NCI-H2227 (cell line): ENCODE data around the gene PTMS.

Experiments
- DNase-seq: peaks from one replicate; lab custom pipeline; 2025; ENCODE audit not compliant: unreplicated experiment; lab: John Stamatoyannopoulos, UW

The PTMS gene

DNA sequence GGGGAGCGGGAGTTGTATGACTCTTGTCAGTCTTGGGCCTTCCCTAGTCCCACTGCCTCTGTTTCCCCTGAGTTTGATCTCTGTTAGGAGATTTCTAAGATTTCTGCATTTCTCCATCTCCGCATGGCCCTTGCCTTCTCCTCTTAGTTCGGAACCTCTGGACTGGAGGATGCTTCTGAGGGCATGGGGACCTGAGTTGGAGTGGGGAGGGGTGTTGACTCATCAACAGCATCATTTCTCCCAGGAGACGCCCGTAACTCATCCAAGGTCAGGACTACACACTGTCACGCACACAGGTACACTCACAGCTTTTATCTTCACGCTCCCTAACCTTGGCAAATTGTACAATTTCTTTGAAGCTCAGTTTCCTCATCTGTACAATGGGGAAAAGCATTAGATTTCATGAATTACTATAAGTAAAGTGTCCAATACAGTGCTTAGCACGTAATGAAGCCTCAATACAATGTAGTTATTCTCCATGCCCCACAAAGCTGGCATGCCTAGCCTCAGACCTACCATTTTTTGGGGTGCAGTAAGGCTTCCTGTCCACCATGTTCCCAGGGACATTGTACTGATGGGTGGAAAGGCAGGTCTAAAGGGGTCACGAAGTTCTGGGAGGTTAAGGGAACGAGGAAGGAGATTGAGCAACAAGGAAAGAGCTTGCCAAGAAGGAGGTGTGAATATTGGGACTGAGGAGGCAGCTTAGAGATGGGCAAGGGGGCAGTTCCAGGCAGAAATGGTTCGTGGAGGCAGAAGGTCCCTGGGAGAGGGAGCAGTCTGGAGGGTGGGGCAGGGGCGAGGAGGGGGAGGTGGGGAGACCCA, 5.6 kb downstream of the PTMS start:
- no peak for DNase-seq

DNA sequence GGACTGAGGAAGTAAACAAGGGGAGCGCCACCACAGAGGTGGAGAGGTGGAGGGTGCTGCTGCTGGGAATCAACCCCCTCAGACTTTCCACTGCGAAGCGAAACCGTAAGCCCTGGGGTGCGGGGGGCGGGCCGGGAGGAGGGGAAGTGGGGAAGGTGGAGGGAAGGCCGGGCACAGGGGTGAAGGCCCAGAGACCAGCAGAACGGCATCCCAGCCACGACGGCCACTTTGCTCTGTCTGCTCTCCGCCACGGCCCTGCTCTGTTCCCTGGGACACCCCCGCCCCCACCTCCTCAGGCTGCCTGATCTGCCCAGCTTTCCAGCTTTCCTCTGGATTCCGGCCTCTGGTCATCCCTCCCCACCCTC, 6.2 kb downstream of the PTMS start, which contains the start of gene LAG3:
Gene LAG3 (plus strand): TSS at position 190 of the 365 bp plus-strand sequence. CDS start 333 bp downstream, outside the sequence.
- no peak for DNase-seq

DNA sequence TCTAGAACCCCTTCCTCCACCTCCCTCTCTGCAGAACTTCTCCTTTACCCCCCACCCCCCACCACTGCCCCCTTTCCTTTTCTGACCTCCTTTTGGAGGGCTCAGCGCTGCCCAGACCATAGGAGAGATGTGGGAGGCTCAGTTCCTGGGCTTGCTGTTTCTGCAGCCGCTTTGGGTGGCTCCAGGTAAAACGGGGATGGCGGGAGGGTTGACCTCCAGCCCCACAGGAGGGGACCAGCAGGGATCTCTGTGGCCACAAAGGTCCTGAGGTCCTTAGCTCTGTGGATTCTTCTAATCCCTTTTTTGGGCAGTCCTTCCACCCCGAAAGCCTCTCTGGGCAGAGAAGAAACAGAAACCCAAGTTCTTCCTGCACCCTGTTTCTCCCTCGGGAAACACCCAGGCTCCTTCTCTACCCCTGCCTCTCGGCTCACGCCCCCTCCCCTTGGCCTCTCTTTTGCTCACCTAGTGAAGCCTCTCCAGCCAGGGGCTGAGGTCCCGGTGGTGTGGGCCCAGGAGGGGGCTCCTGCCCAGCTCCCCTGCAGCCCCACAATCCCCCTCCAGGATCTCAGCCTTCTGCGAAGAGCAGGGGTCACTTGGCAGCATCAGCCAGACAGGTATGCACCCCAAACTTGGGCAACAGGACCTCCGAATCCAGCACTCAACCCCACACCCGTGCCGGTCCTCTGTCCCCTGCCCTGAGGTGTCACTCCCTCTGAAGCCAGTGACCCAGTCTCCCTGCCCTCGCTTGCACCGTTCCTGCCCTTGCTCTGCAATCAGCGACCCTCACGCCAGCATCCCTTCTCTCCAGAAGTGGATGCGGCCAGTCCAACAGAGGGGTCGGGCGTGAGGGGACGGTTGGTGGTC, 6.8 kb downstream of the PTMS start:
- no peak for DNase-seq

DNA sequence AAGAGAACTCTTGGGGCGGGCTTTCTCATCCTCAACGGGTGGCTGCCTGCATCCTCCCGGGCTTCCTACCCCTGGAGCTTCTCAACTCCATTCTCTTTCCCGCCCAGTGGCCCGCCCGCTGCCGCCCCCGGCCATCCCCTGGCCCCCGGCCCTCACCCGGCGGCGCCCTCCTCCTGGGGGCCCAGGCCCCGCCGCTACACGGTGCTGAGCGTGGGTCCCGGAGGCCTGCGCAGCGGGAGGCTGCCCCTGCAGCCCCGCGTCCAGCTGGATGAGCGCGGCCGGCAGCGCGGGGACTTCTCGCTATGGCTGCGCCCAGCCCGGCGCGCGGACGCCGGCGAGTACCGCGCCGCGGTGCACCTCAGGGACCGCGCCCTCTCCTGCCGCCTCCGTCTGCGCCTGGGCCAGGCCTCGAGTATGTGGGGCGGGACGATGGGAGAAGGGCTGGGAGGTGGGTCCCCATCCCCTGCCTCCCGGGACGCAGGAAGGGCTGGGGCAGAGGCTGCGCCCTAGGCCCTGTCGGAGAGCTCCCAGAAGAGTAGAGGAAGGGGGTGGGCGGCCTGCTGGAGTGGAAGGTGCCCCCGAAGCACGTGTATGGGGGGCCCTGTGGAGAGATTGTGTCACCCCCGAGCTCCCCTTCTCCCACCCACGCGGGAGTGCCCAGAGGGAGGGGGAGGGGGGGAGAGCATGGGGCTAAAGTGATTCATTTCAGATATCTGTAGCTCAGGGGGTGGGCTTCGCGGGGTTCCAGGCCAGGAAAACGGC, 7.6 kb downstream of the PTMS start:
- no peak for DNase-seq

DNA sequence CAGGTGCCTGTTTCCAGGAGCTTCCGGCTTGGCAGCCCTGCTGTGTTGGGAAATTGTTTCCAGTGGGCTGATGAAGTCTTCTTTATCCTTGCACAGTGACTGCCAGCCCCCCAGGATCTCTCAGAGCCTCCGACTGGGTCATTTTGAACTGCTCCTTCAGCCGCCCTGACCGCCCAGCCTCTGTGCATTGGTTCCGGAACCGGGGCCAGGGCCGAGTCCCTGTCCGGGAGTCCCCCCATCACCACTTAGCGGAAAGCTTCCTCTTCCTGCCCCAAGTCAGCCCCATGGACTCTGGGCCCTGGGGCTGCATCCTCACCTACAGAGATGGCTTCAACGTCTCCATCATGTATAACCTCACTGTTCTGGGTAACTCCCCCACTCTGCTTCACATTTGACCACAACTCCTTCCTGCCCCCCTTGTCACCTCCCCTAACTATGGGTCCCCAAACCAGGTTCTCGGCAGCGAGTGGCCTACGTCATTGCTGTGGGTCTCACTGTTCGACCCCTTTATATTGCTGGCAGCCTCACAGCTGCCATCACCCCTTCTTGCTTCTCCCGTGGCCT, 8.4 kb downstream of the PTMS start:
- DNase-seq = no peak

DNA sequence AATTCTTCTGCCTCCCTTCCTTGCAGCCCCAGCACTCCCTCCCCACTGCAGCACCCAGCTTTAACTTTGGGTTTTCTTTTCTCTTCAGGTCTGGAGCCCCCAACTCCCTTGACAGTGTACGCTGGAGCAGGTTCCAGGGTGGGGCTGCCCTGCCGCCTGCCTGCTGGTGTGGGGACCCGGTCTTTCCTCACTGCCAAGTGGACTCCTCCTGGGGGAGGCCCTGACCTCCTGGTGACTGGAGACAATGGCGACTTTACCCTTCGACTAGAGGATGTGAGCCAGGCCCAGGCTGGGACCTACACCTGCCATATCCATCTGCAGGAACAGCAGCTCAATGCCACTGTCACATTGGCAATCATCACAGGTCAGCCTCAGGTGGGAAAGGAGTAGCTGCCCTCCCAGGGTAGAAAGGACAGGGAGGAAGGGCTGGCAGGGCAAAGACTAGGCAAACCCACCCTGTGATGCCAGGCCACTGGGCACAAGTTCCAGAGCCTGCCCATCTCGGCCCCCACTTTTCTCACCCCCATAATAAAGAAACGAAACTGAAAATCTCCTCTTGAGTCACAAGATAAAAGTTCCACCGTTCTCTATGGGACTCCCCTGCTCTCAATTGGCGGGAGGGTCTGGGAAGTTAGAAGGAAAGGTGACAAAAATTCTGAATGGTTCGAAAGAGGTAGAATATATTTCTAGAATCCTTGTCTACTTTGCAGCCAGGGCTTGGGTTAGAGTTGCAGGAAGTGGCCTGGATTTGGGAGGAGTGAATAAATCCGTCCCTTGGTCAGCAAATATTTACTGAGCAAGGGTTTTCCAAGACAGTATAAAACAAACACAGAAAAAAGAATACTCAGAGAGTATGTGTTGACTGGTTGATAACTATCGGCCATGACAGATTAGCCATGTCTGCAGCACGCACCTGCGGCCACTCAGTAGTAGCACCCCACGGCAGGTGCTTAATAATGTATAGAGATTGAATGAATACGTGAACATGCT, 9.3 kb downstream of the PTMS start:
- DNase-seq = no peak

DNA sequence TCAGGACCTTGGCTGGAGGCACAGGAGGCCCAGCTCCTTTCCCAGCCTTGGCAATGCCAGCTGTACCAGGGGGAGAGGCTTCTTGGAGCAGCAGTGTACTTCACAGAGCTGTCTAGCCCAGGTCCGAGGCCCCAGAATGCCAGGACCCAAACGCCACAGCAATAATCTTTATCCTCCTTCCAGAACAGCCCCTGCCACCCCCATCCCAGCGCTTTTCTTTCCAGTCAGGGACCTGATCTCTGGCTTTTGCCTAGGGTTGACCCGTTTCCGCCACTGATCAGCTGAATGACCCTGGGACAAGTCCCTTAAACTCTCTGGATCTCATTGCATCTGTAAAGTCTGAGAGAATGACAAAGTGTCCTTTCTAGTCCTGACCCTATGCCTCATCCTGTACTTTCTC, 11.2 kb downstream of the PTMS start:
- no peak for DNase-seq

DNA sequence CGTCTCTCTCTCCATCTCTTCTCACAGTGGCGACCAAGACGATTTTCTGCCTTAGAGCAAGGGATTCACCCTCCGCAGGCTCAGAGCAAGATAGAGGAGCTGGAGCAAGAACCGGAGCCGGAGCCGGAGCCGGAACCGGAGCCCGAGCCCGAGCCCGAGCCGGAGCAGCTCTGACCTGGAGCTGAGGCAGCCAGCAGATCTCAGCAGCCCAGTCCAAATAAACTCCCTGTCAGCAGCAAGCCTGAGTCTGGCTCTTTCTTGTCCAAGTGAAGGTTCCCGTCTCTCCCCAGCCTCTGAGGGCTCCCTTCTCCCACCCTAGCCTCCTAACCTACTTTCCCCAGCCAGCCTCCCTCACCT, 12.0 kb downstream of the PTMS start:
- peak; percentile 41 for DNase-seq

DNA sequence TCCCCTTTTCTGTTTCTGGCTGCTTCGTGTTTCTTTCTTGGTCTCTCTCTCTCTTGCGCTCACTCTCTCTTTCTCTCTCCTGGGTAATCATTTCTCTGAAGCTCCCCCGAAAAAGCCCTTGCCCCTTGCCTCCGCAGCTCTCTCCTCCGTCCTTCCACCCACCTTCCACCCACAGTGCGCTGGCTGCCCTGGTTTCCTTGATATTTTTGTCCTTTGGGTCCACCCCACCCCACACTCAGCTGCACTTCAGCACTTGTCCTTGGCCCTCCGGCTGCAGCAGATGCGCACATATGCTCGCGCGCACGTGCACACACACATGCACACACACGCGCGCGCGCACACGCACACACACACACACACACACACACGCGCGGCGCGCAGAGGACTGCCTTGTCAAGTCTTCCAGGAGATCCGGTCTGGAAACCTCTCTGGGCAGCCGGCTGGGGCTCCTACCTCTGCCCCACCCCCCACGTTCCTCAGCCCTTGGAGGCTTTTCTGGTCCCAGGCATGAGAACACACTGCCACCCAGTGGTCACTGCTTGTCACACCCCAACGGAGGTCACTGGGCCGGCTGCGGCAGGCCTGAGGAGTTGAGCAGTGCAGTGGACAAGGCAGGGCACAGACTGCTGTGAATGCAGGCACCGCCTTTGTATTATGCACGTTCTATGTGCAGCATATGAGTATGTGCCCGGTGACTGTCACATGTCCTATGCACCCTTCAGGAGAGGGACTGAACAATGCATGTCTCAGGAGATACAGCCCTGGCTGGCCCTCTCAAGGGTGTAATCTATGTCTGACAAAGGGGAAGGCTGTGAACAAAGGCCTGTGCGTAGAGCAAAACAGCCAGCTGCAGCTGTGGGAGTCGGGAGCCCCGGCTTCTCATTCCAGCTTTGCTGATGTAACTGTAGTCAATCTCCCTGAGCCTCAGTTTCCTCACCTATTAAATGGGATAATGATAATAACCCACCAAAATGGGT, 12.7 kb downstream of the PTMS start:
- peak; percentile 92 for DNase-seq

DNA sequence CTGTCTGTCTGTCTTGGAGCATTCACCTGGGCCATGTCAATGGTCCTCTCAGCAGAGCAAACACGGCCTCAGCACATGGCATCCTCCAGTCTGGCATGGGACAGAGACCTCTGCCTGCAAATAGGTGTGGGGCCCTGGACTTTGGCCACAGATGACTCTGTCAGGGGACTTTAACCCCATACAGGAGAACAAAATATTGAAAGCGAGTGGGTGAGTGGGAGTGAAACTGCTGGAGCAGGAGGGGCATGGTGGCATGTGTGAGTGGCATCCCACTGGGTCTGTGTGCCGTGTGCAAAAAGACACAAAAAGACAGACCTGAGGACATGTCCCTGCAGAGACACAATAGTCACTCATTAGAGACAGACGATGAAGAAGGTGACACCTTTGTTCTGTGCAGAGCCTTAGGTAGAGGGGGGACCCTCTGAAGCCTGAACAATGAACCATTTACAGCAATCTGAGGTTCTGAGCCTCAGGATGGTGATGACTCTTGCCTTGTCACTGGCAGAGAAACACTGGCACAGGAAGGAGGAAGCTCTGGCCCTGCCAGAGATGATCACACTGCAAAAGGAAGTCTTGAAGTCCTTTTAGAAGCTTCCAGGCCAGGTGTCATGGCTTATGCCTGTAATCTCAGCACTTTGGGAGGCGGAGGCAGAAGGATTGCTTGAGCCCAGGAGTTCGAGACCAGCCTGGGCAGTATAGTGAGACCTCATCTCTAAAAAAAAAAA, 13.7 kb downstream of the PTMS start:
- DNase-seq = no peak

DNA sequence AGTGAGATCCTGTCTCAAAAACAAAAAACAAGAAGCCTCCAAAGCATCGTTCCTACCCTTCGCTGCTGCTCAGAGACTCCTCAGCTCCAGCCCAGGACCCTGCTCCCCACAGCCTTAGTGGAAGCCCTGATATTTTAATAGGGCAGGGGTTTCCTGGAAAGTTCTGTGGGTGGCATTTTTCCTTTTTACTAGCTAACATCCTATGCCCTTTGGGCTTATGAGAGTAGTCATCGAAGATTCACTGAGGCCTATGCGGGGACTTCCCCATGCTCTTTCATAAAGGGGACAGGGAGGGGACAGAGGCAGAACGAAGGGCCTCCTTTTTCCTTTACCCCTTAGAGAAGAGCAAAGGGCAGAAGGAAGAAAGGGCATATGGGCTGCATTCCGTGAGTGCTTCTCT, 14.4 kb downstream of the PTMS start:
- no peak for DNase-seq

DNA sequence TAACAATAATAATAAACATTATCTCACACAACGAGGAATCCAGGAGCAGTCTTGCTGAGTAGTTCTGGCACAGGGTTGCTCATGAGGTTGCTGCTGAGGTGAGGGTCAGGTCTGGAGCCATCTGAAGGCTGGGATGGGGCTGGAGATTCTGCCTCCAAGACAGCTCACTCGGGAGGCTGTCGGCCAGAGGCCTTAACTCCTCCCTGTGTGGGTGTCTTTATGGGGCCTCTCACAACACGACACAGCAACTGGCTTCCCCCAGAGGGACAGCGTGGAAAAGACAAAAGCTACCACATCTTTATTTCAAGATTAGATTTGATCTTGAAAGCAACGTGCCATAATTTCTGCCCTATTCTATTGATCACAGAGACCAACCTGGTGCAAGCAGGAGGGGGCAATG, 16.0 kb downstream of the PTMS start:
- no peak for DNase-seq

DNA sequence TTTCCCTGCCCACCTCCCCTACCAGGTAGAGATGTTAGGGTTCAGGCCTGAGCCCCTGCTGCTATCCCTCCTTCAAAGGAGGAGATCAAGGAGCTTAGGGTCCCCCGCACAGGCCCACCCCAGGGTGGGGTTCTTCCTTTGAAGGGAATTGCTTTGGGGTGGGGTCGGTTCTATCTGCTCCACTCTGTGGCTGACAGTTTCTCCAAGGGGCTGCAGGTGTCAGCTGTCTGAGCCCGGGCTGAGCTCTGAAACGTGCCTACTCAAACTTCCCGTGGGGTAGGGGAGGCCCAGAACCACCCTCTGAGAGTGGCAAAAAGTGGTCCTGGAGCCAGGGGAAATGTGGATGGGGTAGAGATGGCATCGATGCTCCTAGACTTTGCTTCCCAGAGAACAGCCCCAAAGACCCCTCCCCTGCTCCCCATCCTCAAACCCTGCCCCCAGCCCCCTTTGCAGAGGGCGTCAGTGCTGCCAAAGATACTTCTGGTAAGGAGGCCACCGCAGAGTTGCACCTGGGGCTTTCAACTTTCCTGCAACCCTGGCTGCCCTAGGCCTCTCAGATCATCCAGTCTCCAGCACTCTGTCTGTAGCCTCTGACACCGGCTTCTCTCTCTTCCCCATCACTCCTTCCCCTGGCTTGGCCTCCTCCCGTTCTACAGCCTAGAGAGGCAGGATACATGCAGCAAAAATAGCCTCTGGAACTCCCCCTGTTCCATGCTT, 16.8 kb downstream of the PTMS start:
- no peak for DNase-seq

DNA sequence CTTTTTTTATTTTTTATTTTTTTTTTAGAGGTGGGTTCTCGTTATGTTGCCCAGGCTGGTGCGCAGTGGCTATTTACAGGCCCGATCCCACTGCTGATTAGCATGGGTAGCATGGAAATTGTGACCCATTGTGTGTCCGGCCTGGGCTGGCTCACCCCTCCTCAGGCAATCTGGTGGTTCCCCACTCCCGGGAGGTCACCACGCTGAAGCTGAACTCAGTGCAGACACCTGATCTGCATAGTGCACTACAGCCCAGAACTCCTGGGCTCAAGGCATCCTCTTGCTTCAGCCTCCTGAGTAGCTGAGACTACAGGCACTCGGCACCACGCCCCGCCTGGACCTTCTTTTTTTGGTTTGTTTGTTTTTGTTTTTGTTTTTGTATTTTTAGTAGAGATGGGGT, 17.7 kb downstream of the PTMS start:
- no peak for DNase-seq

DNA sequence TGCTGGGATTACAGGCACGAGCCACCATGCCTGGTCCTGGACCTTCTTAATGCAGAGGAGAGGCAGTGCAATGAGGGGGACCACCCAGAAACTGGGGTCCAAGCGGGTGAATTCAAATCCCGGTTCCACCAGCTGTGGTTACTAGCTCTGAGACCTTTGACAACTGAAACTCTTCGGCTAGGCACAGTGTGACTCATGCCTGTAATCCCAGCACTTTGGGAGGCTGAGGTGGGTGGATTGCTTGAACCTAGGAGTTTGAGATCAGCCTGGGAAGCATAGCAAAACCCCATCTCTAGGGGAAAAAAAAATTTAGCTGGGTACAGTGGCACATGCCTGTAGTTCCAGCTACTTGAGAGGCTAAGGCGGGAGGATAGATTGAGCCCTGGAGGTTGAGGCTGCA, 18.1 kb downstream of the PTMS start:
- DNase-seq = no peak

DNA sequence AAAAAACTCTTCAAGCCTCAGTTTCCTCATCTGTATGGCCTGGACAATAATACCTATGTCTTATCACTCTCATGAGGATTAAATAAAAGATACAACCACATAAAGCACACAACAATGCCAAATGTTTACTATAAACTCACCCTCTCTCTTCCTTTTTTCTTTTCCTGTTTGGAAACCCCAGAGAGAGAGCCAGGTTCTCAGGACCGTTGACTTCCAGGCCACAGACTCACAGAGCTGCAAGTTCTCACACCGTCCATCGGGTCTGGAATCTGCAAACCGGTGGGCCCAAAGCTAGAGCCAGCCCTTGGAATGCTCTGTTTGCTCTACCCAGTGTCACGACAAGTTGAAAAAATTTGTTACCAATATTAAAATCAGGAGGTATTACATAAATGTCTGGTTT, 18.6 kb downstream of the PTMS start:
- DNase-seq = no peak

DNA sequence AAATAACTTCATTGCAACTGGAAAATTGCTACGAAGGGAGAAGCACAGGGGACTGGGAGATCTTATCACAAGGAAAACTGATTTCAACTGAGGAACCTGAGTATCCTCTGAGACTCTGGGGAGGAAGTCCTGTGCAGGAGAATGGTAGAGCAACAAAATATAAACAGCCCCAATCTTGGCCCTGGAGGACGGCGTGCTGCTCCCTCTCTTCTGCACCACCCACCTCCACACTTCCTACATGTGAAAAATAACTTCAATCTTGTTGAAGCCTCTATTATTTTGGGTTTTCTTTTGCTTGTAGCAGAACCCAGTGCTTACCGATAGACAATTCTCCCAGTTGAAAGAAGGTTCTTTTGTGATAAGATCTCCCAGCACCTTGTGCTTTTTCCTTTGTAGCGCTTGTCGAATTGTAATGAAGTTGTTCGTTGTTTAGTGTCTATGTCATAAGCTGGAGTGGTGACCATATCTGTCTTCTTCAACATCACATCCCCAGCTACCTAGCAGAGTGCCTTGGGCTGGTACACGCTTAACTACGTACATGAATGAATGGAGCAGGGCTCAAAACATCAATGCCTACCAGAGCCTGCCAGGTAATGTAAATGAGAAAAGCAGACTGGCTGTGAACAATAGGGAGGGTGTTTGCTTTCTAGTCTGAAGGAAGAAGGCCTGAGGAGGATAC, 20.4 kb downstream of the PTMS start:
- DNase-seq = no peak
